ENCODE data around the gene CEMIP2. TPM values are rescaled to one million over a fixed set of nuclear protein-coding genes. Genes with fewer than 3 reads are reported as not detected.

CEMIP2 gene
- total and polyA plus RNA-seq, 2 of the 13 experiments (the other 11 are each of a cell fraction or from before 2014, with no cell fraction given): 94.3 to 128 TPM

DNA sequence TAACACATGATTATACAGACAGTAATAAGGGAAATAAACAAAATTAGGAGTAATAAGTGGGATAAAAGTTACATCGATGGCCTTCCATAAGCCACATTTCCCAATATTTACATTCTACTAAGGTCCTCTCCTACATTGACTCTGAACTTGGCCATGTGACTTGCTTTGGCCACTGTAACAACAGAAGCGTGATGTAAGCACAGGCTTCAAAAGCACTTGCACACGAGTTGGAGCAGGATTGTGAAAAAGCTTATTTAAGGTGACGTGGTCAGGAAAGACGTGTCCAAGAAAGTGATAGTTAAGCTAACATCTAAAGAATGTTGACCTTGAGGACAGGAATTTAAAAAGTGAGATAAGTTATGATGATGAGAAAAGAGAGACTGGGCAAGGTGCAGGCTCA, 9.8 kb upstream of the CEMIP2 start (continued):
- TF ChIP-seq, protein P1, sequence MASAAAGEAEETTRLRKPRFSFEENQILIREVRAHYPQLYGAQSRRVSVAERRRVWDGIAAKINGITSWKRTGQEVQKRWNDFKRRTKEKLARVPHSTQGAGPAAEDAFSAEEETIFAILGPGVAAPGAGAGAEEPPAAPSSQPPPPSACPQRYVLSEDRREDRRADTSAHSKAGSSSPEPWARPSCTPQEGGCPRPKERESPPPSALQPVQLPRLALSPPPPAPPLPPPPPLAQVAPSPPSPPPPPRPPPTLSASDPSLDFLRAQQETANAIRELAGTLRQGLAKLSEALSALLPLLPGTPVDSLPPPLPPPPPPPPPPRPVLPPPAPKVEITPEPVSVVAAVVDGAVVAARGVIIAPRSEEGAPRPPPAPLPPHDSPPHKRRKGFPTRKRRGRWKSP (CRISPR knock-in tag; IDR thresholded peaks at IDR 0.05): peak; percentile 27; the same call in 1 of the 2 replicates
- TF ChIP-seq ZNF234 (CRISPR knock-in tag; conservative IDR thresholded peaks at IDR 0.05) (no peak), CEBPG (CRISPR knock-in tag; IDR thresholded peaks at IDR 0.05) (peak; percentile 88), ZNF614 (CRISPR knock-in tag; IDR thresholded peaks at IDR 0.05; ENCODE audit: borderline replicate concordance) (no peak), ZNF615 (CRISPR knock-in tag; IDR thresholded peaks at IDR 0.05; ENCODE audit: borderline replicate concordance) (no peak), ZNF431 (CRISPR knock-in tag; IDR thresholded peaks at IDR 0.05; ENCODE audit: borderline replicate concordance, low read depth) (no peak; the same call in 1 of the 2 replicates), ISL2 (CRISPR knock-in tag; IDR thresholded peaks at IDR 0.05) (peak; percentile 63; the same call in 1 of the 2 replicates), YEATS4 (CRISPR knock-in tag; IDR thresholded peaks at IDR 0.05; ENCODE audit: borderline replicate concordance) (0 out of 2 replicates have a peak, but pooled peaks have one; percentile 35), PHF21A (CRISPR knock-in tag; IDR thresholded peaks at IDR 0.05) (no peak), NFYB (CRISPR knock-in tag; IDR thresholded peaks at IDR 0.05) (peak; percentile 43; the same call in 1 of the 2 replicates), ZKSCAN8 (CRISPR knock-in tag; IDR thresholded peaks at IDR 0.05; ENCODE audit: borderline replicate concordance) (peak; percentile 51; the same call in 1 of the 2 replicates), ZNF589 (CRISPR knock-in tag; conservative IDR thresholded peaks at IDR 0.05) (0 out of 2 replicates have a peak, but pooled peaks have one; percentile 44), ATF1 (CRISPR knock-in tag; IDR thresholded peaks at IDR 0.05) (peak; percentile 53), ZNF572 (CRISPR knock-in tag; IDR thresholded peaks at IDR 0.05) (no peak), TBL1XR1 (IDR thresholded peaks at IDR 0.05; ENCODE audit: borderline replicate concordance, low read length, partially characterized antibody) (peak; percentile 100), KAT8 (CRISPR knock-in tag; IDR thresholded peaks at IDR 0.05) (peak; percentile 55; the same call in 1 of the 2 replicates)
- TF ChIP-seq, protein P2, sequence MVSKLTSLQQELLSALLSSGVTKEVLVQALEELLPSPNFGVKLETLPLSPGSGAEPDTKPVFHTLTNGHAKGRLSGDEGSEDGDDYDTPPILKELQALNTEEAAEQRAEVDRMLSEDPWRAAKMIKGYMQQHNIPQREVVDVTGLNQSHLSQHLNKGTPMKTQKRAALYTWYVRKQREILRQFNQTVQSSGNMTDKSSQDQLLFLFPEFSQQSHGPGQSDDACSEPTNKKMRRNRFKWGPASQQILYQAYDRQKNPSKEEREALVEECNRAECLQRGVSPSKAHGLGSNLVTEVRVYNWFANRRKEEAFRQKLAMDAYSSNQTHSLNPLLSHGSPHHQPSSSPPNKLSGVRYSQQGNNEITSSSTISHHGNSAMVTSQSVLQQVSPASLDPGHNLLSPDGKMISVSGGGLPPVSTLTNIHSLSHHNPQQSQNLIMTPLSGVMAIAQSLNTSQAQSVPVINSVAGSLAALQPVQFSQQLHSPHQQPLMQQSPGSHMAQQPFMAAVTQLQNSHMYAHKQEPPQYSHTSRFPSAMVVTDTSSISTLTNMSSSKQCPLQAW (CRISPR knock-in tag; IDR thresholded peaks at IDR 0.05): no peak
- TF ChIP-seq, protein P3, sequence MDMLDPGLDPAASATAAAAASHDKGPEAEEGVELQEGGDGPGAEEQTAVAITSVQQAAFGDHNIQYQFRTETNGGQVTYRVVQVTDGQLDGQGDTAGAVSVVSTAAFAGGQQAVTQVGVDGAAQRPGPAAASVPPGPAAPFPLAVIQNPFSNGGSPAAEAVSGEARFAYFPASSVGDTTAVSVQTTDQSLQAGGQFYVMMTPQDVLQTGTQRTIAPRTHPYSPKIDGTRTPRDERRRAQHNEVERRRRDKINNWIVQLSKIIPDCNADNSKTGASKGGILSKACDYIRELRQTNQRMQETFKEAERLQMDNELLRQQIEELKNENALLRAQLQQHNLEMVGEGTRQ (IDR thresholded peaks at IDR 0.05; ENCODE audit: low read depth, low read length): peak; percentile 86
- TF ChIP-seq, protein P3 (CRISPR knock-in tag; IDR thresholded peaks at IDR 0.05; ENCODE audit: borderline replicate concordance): peak; percentile 74; the same call in 1 of the 2 replicates
- TF ChIP-seq, protein P4, sequence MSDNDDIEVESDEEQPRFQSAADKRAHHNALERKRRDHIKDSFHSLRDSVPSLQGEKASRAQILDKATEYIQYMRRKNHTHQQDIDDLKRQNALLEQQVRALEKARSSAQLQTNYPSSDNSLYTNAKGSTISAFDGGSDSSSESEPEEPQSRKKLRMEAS (IDR thresholded peaks at IDR 0.05): peak; percentile 75
- TF ChIP-seq, protein P5, sequence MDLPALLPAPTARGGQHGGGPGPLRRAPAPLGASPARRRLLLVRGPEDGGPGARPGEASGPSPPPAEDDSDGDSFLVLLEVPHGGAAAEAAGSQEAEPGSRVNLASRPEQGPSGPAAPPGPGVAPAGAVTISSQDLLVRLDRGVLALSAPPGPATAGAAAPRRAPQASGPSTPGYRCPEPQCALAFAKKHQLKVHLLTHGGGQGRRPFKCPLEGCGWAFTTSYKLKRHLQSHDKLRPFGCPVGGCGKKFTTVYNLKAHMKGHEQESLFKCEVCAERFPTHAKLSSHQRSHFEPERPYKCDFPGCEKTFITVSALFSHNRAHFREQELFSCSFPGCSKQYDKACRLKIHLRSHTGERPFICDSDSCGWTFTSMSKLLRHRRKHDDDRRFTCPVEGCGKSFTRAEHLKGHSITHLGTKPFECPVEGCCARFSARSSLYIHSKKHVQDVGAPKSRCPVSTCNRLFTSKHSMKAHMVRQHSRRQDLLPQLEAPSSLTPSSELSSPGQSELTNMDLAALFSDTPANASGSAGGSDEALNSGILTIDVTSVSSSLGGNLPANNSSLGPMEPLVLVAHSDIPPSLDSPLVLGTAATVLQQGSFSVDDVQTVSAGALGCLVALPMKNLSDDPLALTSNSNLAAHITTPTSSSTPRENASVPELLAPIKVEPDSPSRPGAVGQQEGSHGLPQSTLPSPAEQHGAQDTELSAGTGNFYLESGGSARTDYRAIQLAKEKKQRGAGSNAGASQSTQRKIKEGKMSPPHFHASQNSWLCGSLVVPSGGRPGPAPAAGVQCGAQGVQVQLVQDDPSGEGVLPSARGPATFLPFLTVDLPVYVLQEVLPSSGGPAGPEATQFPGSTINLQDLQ (CRISPR knock-in tag; IDR thresholded peaks at IDR 0.05): no peak
